ENCODE measurements around the gene PTPN1. TPM values are rescaled to one million over a fixed set of nuclear protein-coding genes. Genes with fewer than 3 reads are reported as not detected.

PTPN1 gene
- total and polyA plus RNA-seq, 10 donors: 20.5 to 84.9 (median 68.6) TPM

DNA sequence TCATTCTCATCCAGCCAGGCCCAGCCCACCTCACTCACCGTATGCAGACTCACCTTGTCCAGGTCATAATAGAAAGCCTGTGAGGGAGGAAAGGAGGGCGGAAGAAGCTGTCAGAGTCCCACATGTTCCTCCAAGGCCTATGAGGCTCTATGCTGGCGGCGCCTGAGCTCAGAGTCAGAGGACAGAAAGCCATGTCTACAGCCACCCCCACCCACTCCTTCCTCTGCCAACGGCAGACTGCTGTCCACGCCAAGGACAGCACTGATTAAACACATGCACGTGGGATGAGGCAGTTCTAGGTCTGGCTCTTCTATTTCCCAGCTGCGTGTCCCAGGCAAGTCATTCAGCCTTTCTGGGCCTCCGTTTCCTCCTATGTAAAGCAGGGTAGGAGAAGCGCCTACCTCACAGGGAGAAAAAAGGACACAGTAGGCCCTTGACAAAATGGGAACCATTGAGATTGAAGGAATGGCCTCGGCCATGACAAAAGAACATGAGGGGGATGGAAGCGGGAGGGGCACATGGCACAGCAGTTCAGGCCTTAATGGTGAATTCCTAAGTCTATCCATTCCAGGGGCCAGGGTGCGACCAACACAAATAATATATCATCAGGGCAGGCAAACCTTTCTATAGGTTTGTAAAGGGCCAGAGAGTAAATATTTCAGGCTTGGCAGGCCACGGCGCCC lies 101.1 kb downstream of the PTPN1 start:
- no peaks in the 10 kb centered on the region for H3K9me3 ChIP-seq
- 68 to 84% (median 76%) methylated on average over 14 to 15 of the region's 15 CpGs for WGBS, 5 donors
- H3K4me1 ChIP-seq: peaks cover 0 to 8% (median 0%) of the 10 kb centered on the region in 6 donors
- intact Hi-C loops (cut with DNase I; ENCODE audit: low total_unique reads): no loop called here
- H3K36me3 ChIP-seq: peaks cover 0 to 23% (median 0%) of the 10 kb centered on the region in 6 donors
- H3K27ac ChIP-seq: no peak overlapping the region
- no peak for TF ChIP-seq POLR2A (IDR thresholded peaks at IDR 0.05)
- TF ChIP-seq, protein P1, sequence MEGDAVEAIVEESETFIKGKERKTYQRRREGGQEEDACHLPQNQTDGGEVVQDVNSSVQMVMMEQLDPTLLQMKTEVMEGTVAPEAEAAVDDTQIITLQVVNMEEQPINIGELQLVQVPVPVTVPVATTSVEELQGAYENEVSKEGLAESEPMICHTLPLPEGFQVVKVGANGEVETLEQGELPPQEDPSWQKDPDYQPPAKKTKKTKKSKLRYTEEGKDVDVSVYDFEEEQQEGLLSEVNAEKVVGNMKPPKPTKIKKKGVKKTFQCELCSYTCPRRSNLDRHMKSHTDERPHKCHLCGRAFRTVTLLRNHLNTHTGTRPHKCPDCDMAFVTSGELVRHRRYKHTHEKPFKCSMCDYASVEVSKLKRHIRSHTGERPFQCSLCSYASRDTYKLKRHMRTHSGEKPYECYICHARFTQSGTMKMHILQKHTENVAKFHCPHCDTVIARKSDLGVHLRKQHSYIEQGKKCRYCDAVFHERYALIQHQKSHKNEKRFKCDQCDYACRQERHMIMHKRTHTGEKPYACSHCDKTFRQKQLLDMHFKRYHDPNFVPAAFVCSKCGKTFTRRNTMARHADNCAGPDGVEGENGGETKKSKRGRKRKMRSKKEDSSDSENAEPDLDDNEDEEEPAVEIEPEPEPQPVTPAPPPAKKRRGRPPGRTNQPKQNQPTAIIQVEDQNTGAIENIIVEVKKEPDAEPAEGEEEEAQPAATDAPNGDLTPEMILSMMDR (IDR thresholded peaks at IDR 0.05 in 8 of 11, conservative IDR thresholded peaks at IDR 0.05 in 3 of 11): no peak
- TF ChIP-seq POLR2AphosphoS5 (IDR thresholded peaks at IDR 0.05): no peak
- no peak for DNase-seq
- H3K27me3 ChIP-seq (replicated peaks in 1 of 7): peaks cover 0 to 7% (median 0%) of the 10 kb centered on the region in 7 donors
- no peak overlapping the region for H3K4me3 ChIP-seq

DNA sequence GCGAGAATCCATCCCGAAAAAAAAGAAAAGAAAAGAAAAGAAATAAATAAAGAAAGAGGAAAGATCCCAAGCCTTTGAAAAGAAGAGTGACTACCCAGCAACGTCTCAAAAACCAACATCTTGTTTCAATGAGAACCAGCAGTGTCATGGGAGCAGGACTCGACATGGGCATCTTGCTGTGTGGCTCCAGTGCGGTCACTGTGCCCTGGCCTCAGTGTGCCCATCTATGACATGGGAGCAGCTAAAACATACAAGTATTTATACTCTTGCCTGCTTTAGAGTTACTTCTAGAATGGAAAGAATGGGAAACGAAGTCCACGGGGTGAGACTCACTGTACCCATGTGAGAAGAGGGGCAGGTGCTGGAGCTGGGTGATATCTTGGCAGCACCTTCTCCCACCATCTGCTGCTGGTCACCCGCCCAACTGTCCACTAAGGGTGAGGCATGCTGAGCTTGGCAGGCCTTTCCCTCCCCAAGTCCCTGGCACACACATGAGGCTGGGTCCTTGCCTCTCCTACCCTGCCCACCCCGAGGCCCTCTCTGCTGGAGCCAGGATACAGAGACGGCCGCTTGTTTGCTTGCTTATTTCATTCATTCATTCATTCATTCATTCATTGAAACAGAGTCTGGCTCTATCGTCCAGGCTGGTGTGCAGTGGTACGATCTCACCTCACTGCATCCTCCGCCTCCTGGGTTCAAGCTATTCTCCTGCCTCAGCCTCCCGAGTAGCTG lies 103.4 kb downstream of the PTPN1 start:
- intact Hi-C loops (cut with DNase I; ENCODE audit: low total_unique reads): no loop called here
- TF ChIP-seq POLR2AphosphoS5 (IDR thresholded peaks at IDR 0.05) (no peak), POLR2A (IDR thresholded peaks at IDR 0.05) (no peak)
- TF ChIP-seq, protein P1 (IDR thresholded peaks at IDR 0.05 in 8 of 11, conservative IDR thresholded peaks at IDR 0.05 in 3 of 11): no peak
- DNase-seq: no peak
- Histone ChIP-seq H3K27ac (no peak overlapping the region), H3K4me3 (no peak overlapping the region), H3K4me1 (peaks cover 0 to 8% (median 0%) of the 10 kb centered on the region in 6 donors), H3K27me3 (replicated peaks in 1 of 7) (peaks cover 0 to 7% (median 0%) of the 10 kb centered on the region in 7 donors), H3K9me3 (no peaks in the 10 kb centered on the region), H3K36me3 (peaks cover 0 to 10% (median 0%) of the 10 kb centered on the region in 6 donors)
- WGBS, 5 donors: 91 to 96% (median 94%) methylated on average over 15 of the region's 15 CpGs

DNA sequence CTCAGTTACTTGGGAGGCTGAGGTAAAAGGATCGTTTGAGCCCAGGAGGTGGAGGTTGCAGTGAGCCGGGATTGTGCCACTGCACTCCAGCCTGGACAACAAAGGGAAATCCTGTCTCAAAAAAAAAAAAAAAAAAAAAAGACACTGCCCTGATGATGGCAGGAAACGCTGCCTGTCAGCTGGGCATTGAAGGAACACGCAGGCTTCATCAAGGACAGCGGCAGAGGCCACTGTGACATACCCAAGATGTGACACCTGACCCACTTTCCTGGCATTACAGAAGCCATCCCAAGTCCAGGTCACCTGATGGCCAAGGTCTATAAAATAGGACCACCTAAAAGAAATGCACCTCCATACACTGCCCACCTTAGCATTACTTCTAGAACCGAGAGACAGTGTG lies 105.2 kb downstream of the PTPN1 start:
- DNase-seq: no peak
- Histone ChIP-seq H3K4me1 (peaks cover 0 to 8% (median 0%) of the 10 kb centered on the region in 6 donors), H3K27ac (peak overlapping the region in 1 of 8 donors; percentile 25), H3K27me3 (replicated peaks in 1 of 7) (no peaks in the 10 kb centered on the region), H3K4me3 (no peak overlapping the region), H3K9me3 (peaks cover 0 to under 1% (median 0%) of the 10 kb centered on the region in 8 donors), H3K36me3 (no peaks in the 10 kb centered on the region)
- intact Hi-C loops (cut with DNase I; ENCODE audit: low total_unique reads): no loop called here
- no peak for TF ChIP-seq POLR2A (IDR thresholded peaks at IDR 0.05)
- TF ChIP-seq, protein P1 (IDR thresholded peaks at IDR 0.05 in 8 of 11, conservative IDR thresholded peaks at IDR 0.05 in 3 of 11): no peak
- TF ChIP-seq POLR2AphosphoS5 (IDR thresholded peaks at IDR 0.05): no peak
- WGBS, 5 donors: 70 to 80% (median 75%) methylated on average over 6 of the region's 6 CpGs

DNA sequence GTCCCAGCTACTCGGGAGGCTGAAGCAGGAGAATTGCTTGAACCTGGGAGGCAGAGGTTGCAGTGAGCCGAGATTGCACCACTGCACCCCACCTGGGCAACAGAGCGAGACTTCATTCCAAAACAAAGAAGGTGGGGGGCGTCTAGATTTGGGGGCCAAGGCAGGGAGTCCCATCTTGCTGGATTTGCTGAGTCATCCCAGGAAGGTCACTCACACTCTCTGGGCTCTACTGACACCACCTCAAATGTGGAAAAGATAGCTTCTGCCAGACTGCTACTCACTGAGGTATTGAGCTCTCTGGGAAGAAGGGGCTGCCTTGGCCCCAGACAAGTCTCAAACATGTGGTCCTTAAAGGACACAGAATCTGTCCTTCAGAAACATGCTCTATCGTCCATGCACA lies 106.8 kb downstream of the PTPN1 start:
- Histone ChIP-seq H3K36me3 (no peaks in the 10 kb centered on the region), H3K27me3 (replicated peaks in 1 of 7) (no peaks in the 10 kb centered on the region), H3K27ac (no peak overlapping the region), H3K4me1 (peaks cover 0 to 8% (median 0%) of the 10 kb centered on the region in 6 donors), H3K9me3 (peaks cover 0 to 16% (median 13%) of the 10 kb centered on the region in 8 donors), H3K4me3 (no peak overlapping the region)
- intact Hi-C loops (cut with DNase I; ENCODE audit: low total_unique reads): no loop called here
- WGBS, 5 donors: 86 to 96% (median 88%) methylated on average over 4 to 5 of the region's 5 CpGs
- TF ChIP-seq, protein P1 (IDR thresholded peaks at IDR 0.05 in 8 of 11, conservative IDR thresholded peaks at IDR 0.05 in 3 of 11): no peak
- TF ChIP-seq POLR2AphosphoS5 (IDR thresholded peaks at IDR 0.05) (no peak), POLR2A (IDR thresholded peaks at IDR 0.05) (no peak)
- no peak for DNase-seq
